Heart left ventricle (tissue), 16 donors: ENCODE data around the gene AEBP2. TPM values are rescaled to one million over a fixed set of nuclear protein-coding genes. Genes with fewer than 3 reads are reported as not detected.

ENCODE experiments used
- ATAC-seq, 4 donors: fragments of 200-7000 bp; cut with Tn5 transposase; one replicate each; pipeline ENCODE4 v1.9.1; 2020 to 2022; ENCODE audit warnings: moderate library complexity in 4 of 4, mild to moderate bottlenecking in 3 of 4, moderate number of reproducible peaks in 1 of 4
- DNase-seq, 5 donors: peaks; one replicate each; pipeline ENCODE4 v3.0.0-alpha.2; 2020
- H3K27ac ChIP-seq, 12 donors: fragments of 200-600 bp; sonication (generic) in 4 of 12; one replicate each; pipeline versions ENCODE4 v1.5.0 to v1.8.0; 2016 to 2022; ENCODE audit warnings: mild to moderate bottlenecking in 2 of 12
- H3K27me3 ChIP-seq, 9 donors: fragments of 200-600 bp; sonication (generic) in 2 of 9; one replicate each; pipeline versions ENCODE4 v1.5.1 to v1.8.0; 2016 to 2022; ENCODE audit warnings: mild to moderate bottlenecking in 3 of 9
- H3K36me3 ChIP-seq, 9 donors: fragments of 200-600 bp; sonication (generic) in 2 of 9; one replicate each; pipeline versions ENCODE4 v1.5.0 to v1.8.0; 2018 to 2022; ENCODE audit warnings: mild to moderate bottlenecking in 2 of 9
- H3K4me1 ChIP-seq, 12 donors: fragments of 200-600 bp; sonication (generic) in 4 of 12; one replicate each; pipeline versions ENCODE4 v1.5.0 to v1.8.0; 2016 to 2022; ENCODE audit warnings: mild to moderate bottlenecking in 3 of 12
- H3K4me3 ChIP-seq, 12 donors: fragments of 200-600 bp; sonication (generic) in 4 of 12; one replicate each; pipeline versions ENCODE4 v1.5.0 to v1.8.0; 2017 to 2022; ENCODE audit warnings: mild to moderate bottlenecking in 9 of 12, moderate library complexity in 4 of 12
- H3K9me3 ChIP-seq, 12 donors: fragments of 200-600 bp; sonication (generic) in 4 of 12; one replicate each; pipeline versions ENCODE4 v1.5.0 to v1.8.0; 2016 to 2022; ENCODE audit warnings: mild to moderate bottlenecking in 1 of 12
- POLR2A ChIP-seq, 2 donors: fragments of 450-650 bp; IDR thresholded peaks; one replicate each; pipeline ENCODE4 v1.6.1; 2017; ENCODE audit warnings: antibody characterized with exemption in 2 of 2, mild to moderate bottlenecking in 2 of 2, moderate library complexity in 2 of 2
- WGBS, 4 donors: extraction: QIAGEN DNeasy Blood & Tissue Kit in 2 of 4; methylation state at CpG; one replicate each; pipeline versions ENCODE4 v1.1.5 to v1.1.7; 2013 to 2018; 5-methylcytosine and 5-hydroxymethylcytosine counted together
- intact Hi-C, 10 donors: fragments of 100-400 bp; cut with DNase I; formaldehyde crosslinking; loops; one replicate each; pipeline versions ENCODE4 v1.11.1 to v1.14.2; 2022
- polyA plus RNA-seq, 2 donors: library from polyadenylated mRNA; stranded (reverse); fragments of 200-250 nt; gene quantifications; one replicate each; pipeline ENCODE4 v1.2.3, GENCODE V29; 2013
- total RNA-seq, 9 donors: library from RNA; depleted of rRNA in 2 of 9; stranded (reverse); fragments of >200 nt in 2 of 9; fragmentation: NEBNext Ultra II Directional in 3 of 9; extraction: Animal tissue kit (Norgen Biotek cat#: 25700) in 3 of 9; gene quantifications; one replicate each; pipeline versions ENCODE4 v1.1.0 to v1.2.4, GENCODE V29; 2016 to 2023
- TF ChIP-seq, protein P1 (sequence below), 12 donors: fragments of 200-600 bp; sonication (generic) in 4 of 12; IDR thresholded peaks; one replicate each; pipeline versions ENCODE4 v1.5.0 to v1.8.0; 2018 to 2022; ENCODE audit warnings: antibody characterized with exemption in 12 of 12, mild to moderate bottlenecking in 5 of 12
- donor health status: ischemic (EF 13 %, LVEDD 7.1; RV severe dilation, severe dysfunction).
- donor health status: healthy with polysubstance abuse.
- donor health status: DM: no; HTN: yes; CAD: no.
- donor health status: DM: no; HTN: no; CAD: no.
- donor health status: ischemic (EF 25% LVEDD 6.9; RV normal size, moderate dysfunction).
- donor health status: ischemic (EF 25% LVEDD 5.7; RV mildly dilated, moderate dysfunction).
- donor health status: healthy.
- donor health status: DM: yes; HTN: yes; CAD: no.
- donor health status: ischemic (EF 35%, LVEDD 5.7; RV mildly dilated, moderate dysfunction).
- donor health status: nonischemic (EF 11% LVEDD 7.7; RV severe dilation, severe dysfunction).
- donor health status: DM: yes; HTN: yes; CAD: no.
- donor health status: PGD.
- donor health status: ischemic (EF 29% LVEDD 5.4; RV normal size, mild dysfunction).
- donor health status: nonischemic (EF 23%, LVEDD 6.1; RV moderate dilation, normal function).

AEBP2 gene
- total and polyA plus RNA-seq, 11 donors = 7.6 to 36.5 (median 22.1) TPM

DNA sequence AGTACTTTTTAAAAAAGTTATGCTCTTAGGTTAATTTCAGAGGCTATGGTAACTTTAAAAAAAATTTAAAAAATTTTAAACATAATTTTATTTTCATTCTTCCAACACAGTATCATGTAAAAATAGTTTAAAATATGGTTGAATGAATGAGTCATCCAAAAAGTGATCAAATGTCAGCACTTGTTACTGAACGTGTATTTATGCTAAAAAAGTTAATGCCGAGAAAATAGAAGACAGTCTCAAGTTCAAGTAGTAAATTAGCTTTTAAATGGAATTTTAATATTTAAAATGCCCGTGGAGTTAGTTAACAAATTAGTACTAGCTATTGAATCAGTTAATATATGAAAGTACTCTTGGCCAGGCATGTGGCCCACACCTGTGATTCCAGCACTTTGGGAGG is 4.8 kb downstream of the AEBP2 start:
- TF ChIP-seq, protein P1, sequence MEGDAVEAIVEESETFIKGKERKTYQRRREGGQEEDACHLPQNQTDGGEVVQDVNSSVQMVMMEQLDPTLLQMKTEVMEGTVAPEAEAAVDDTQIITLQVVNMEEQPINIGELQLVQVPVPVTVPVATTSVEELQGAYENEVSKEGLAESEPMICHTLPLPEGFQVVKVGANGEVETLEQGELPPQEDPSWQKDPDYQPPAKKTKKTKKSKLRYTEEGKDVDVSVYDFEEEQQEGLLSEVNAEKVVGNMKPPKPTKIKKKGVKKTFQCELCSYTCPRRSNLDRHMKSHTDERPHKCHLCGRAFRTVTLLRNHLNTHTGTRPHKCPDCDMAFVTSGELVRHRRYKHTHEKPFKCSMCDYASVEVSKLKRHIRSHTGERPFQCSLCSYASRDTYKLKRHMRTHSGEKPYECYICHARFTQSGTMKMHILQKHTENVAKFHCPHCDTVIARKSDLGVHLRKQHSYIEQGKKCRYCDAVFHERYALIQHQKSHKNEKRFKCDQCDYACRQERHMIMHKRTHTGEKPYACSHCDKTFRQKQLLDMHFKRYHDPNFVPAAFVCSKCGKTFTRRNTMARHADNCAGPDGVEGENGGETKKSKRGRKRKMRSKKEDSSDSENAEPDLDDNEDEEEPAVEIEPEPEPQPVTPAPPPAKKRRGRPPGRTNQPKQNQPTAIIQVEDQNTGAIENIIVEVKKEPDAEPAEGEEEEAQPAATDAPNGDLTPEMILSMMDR (IDR thresholded peaks at IDR 0.05) = no peak
- TF ChIP-seq POLR2A (IDR thresholded peaks at IDR 0.05) = no peak
- Histone ChIP-seq H3K27ac (no peak overlapping the region), H3K4me3 (no peak overlapping the region), H3K9me3 (no peaks in the 10 kb centered on the region), H3K36me3 (peaks cover 0 to 4% (median 2%) of the 10 kb centered on the region in 9 donors), H3K4me1 (peaks cover 0 to 49% (median 31%) of the 10 kb centered on the region in 12 donors), H3K27me3 (no peaks in the 10 kb centered on the region)
- DNase-seq (no peak), ATAC-seq (no peak)
- WGBS, 4 donors = 61 to 66% (median 65%) methylated on average over 3 of the region's 3 CpGs
- intact Hi-C loops = loop anchor here in 1 of 10 donors (10.0 kb wide), 1 partner anchor 159 kb away; no protein-coding TSS in a partner anchor

DNA sequence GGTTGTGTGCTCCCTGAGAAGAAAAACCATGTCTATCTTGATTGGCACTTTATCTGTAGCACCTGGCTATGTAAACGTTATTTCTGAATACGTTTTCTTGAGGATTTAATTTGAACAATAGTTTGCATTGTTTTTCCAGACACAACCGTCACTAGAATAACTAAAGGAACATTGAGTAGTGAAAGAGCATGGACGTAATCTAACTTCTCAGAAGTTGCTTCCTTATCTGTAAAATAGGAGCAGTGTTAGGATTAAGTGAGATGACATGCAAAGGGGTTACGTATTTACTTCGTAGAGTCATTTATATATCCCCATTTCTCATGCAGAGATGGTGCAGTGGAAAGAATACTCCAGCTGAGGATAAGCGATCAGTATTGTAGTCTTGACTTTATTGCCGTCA is 8.1 kb downstream of the AEBP2 start:
- Histone ChIP-seq H3K4me1 (peaks cover 0 to 55% (median 28%) of the 10 kb centered on the region in 12 donors), H3K27ac (no peak overlapping the region), H3K4me3 (no peak overlapping the region), H3K27me3 (no peaks in the 10 kb centered on the region), H3K9me3 (no peaks in the 10 kb centered on the region), H3K36me3 (peaks cover 0 to 4% (median 2%) of the 10 kb centered on the region in 9 donors)
- TF ChIP-seq POLR2A (IDR thresholded peaks at IDR 0.05) = no peak
- TF ChIP-seq, protein P1 (IDR thresholded peaks at IDR 0.05) = no peak
- intact Hi-C loops = loop anchor here in 1 of 10 donors (10.0 kb wide), 1 partner anchor 163 kb away; no protein-coding TSS in a partner anchor
- 81 to 84% (median 83%) methylated on average over 8 of the region's 8 CpGs for whole genome bisulfite sequencing, 4 donors
- no peak for ATAC-seq
- DNase-seq = no peak

DNA sequence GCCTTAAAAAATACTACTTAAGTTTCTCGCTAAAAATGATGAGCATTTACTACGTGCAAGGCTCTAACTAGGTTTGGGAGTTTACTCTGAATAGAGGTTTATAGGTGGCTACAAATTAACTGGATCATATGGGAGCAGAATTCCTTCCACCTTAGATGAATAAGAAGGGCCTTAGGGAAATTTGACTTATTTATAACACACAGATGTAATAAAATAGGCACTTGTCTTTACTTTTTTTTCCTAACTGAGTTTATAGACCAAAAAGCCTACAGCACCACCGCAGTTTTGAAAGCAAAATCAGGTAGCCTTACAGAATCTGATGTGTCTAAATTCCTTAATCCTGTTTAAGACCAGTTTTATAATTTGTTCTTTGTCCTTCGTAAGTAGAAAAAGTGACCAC is 10.5 kb downstream of the AEBP2 start:
- 81 to 87% (median 82%) methylated on average over 4 of the region's 4 CpGs for WGBS, 4 donors
- peak overlapping the region in 4 of 12 donors; percentile 10 to 19 (median 18) for H3K27ac ChIP-seq
- H3K27me3 ChIP-seq = no peaks in the 10 kb centered on the region
- H3K4me1 ChIP-seq = peaks cover 0 to 51% (median 18%) of the 10 kb centered on the region in 12 donors
- no peak for ATAC-seq
- no peak for DNase-seq
- no peaks in the 10 kb centered on the region for H3K9me3 ChIP-seq
- peaks cover 0 to 2% (median 0%) of the 10 kb centered on the region in 9 donors for H3K36me3 ChIP-seq
- TF ChIP-seq, protein P1 (IDR thresholded peaks at IDR 0.05) = no peak
- TF ChIP-seq POLR2A (IDR thresholded peaks at IDR 0.05) = no peak
- H3K4me3 ChIP-seq = no peak overlapping the region
- intact Hi-C loops = loop anchor here in 1 of 10 donors (10.0 kb wide), 1 partner anchor 165 kb away; no protein-coding TSS in a partner anchor

DNA sequence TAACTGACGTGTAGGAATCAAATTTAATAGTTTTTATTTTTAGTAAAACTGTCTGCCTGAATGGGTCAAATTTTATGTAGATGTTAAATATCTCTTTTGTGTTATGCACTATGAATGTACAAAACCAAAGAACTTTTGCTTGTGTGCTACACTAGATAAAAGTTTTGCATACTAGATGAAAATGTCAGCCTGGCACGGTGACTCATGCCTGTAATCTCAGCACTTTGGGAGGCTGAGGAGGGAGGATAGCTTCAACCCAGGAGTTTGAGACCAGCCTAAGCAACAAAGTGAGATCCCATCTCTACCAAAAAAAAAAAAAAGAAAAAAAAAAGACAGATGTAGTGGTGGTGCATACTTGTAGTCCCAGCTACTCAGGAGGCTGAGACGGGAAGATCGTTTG is 11.1 kb downstream of the AEBP2 start:
- Histone ChIP-seq H3K27ac (peak overlapping the region in 3 of 12 donors; percentile 10 to 19 (median 18)), H3K27me3 (no peaks in the 10 kb centered on the region), H3K36me3 (peaks cover 0 to 2% (median 0%) of the 10 kb centered on the region in 9 donors), H3K4me1 (peaks cover 0 to 45% (median 21%) of the 10 kb centered on the region in 12 donors), H3K9me3 (no peaks in the 10 kb centered on the region), H3K4me3 (no peak overlapping the region)
- ATAC-seq (no peak), DNase-seq (no peak)
- TF ChIP-seq, protein P1 (IDR thresholded peaks at IDR 0.05) = no peak
- no peak for TF ChIP-seq POLR2A (IDR thresholded peaks at IDR 0.05)
- intact Hi-C loops = no loop called here
- WGBS, 4 donors = 71 to 83% (median 80%) methylated on average over 4 of the region's 4 CpGs
